Thymus (tissue), 11 donors: Measurements from ENCODE around the gene IWS1. TPM values are rescaled to one million over a fixed set of nuclear protein-coding genes. Genes with fewer than 3 reads are reported as not detected.

Experiments
- DNase-seq, 9 donors: peaks; one replicate each; pipeline ENCODE4 v3.0.0-alpha.2; 2013; ENCODE audit warnings: low spot score in 9 of 9, low read depth in 6 of 9, missing footprints in 1 of 9
- H3K27ac ChIP-seq, 2 donors: one replicate each; pipeline ENCODE4 v1.5.1; 2013; ENCODE audit warnings: control low read depth in 1 of 2, low read depth in 1 of 2, low read length in 1 of 2, mild to moderate bottlenecking in 1 of 2, moderate library complexity in 1 of 2
- H3K27me3 ChIP-seq, 2 donors: one replicate each; pipeline ENCODE4 v1.5.1; 2013; ENCODE audit warnings: low read length in 1 of 2; ENCODE audit not compliant: control insufficient read depth in 2 of 2, insufficient read depth in 1 of 2
- H3K36me3 ChIP-seq, 2 donors: one replicate each; pipeline ENCODE4 v1.5.1; 2013; ENCODE audit warnings: low read length in 1 of 2, mild to moderate bottlenecking in 1 of 2, moderate library complexity in 1 of 2; ENCODE audit not compliant: control insufficient read depth in 2 of 2, insufficient read depth in 2 of 2
- H3K4me1 ChIP-seq, 2 donors: one replicate each; pipeline ENCODE4 v1.5.1; 2013; ENCODE audit warnings: low read length in 2 of 2; ENCODE audit not compliant: control insufficient read depth in 2 of 2, insufficient read depth in 2 of 2
- H3K4me3 ChIP-seq, 2 donors: one replicate each; pipeline ENCODE4 v1.5.1; 2013; ENCODE audit warnings: low read length in 2 of 2, control low read depth in 1 of 2, mild to moderate bottlenecking in 1 of 2
- H3K9me3 ChIP-seq, 2 donors: one replicate each; pipeline ENCODE4 v1.5.1; 2013; ENCODE audit warnings: low read length in 1 of 2, mild to moderate bottlenecking in 1 of 2; ENCODE audit not compliant: control insufficient read depth in 2 of 2, insufficient read depth in 1 of 2
- WGBS: extraction: QIAGEN DNeasy Blood & Tissue Kit; methylation state at CpG from one replicate; pipeline ENCODE4 v1.1.7; 2013; 5-methylcytosine and 5-hydroxymethylcytosine counted together
- polyA plus RNA-seq: library from polyadenylated mRNA; stranded (reverse); fragments of 200-250 nt; gene quantifications from one replicate; pipeline ENCODE4 v1.2.3, GENCODE V29; 2013
- total RNA-seq: library from RNA; stranded (reverse); fragments of 120-200 nt; gene quantifications from one replicate; pipeline ENCODE4 v1.2.4, GENCODE V29; 2013
- donor health status: healthy.

Gene IWS1
- total and polyA plus RNA-seq, 2 donors, result 33.5 to 47.6 TPM

DNA sequence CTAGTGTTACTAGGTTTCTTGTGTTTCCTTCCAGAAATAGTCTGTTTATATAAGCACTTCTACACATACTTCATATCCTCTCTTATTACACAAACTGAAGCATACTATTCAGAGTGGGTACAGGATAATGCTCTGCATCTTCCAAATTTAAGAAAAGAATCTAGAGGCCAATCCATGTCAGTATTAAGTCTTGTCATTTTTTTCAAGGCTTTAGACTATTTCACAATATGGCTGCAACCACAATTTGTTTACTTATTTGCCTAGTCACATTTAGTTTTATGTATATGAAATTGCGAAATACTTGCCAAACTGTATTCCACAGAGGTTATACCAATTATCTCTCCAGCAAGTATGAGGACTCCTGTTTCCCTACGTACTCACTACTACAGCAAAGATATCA, 27.9 kb downstream of the IWS1 start:
- 97% methylated on average over 2 of the region's 2 CpGs for WGBS
- no peak for DNase-seq
- Histone ChIP-seq H3K27me3 (no peaks in the 10 kb centered on the region), H3K4me3 (no peak overlapping the region), H3K27ac (no peak overlapping the region), H3K4me1 (no peaks in the 10 kb centered on the region), H3K36me3 (peaks cover 15 to 69% of the 10 kb centered on the region in 2 donors), H3K9me3 (no peaks in the 10 kb centered on the region)

DNA sequence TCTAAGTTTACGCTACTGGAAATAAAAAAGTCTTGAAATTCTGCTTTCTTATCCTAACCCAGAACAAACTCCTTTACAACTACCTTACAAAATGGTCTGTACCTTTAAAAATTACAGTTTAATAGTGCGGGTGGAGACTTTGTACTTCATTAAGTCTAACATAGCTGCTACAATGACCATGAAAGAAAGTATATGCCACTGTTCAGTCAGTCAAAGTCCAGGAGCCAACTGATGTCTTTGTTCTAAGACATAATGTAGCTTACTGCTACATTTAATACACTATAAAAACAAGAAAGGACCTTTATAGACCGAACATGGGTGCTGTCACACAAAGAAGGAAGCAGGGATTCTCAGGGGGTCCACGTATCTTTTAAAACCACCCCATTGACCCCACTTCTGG, 36.0 kb downstream of the IWS1 start:
- DNase-seq, result no peak
- WGBS, result 98% methylated on average over 4 of the region's 4 CpGs
- no peak overlapping the region for H3K27ac ChIP-seq
- peaks cover 36 to 84% of the 10 kb centered on the region in 2 donors for H3K36me3 ChIP-seq
- no peaks in the 10 kb centered on the region for H3K27me3 ChIP-seq
- no peaks in the 10 kb centered on the region for H3K4me1 ChIP-seq
- no peaks in the 10 kb centered on the region for H3K9me3 ChIP-seq
- H3K4me3 ChIP-seq, result no peak overlapping the region

DNA sequence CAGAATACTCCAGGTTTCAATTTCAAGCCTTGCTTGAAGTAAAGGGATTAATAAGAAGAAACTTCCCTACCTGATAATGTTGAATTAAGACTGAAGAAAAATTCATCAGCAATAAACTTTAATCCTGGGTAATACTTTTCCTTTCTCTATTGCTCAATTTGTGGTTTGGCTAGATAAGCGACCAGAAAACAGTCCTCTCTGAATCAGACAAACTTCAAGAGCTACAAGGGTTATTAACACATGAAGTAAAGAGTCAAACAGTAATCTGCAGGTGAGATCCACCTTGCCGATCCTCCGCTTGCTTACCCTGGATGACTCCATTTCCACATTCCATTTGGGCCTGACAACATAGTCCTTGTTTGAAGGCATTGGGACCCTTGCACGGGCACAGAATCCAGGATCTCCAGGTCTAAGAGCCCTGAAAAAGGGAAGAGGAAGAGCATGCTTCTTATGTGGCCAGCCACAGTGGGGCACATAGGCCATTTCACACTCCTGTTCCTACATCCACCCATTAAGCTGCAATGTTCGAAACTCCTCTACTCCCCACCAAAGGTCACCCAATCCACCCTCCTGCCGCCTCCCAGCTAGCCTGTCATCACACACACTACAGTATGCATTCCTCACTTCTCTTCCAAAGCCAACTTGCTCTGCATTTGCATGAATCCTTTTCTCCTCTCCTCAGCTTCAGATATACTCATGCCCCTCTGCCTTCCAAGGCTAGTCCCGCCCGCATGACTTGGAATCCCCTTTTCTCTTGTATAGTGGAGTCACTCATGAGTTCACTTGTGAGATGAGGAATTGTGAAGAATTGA, 39.8 kb downstream of the IWS1 start:
- no peak for DNase-seq
- Histone ChIP-seq H3K4me3 (no peak overlapping the region), H3K27me3 (no peaks in the 10 kb centered on the region), H3K27ac (no peak overlapping the region), H3K4me1 (no peaks in the 10 kb centered on the region), H3K36me3 (peaks cover 50 to 83% of the 10 kb centered on the region in 2 donors), H3K9me3 (no peaks in the 10 kb centered on the region)
- WGBS, result 80% methylated on average over 8 of the region's 8 CpGs

DNA sequence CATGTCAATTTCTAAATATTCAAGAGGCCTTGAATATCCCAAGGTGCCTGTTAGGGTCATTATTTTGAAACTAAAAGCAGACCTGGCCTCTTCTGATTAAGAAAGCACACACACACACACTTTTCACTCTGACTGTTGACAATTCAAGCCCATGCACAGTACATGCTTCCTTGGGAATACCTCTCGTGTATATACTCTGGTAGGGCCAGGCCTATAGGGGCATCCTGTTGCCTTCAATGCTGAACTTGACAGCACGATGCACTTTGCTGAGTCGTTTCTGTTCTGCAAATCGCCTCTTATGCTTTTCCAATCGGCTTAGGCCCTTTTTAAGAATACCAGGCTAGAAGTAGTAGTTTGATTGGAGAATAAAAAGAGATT, 40.6 kb downstream of the IWS1 start:
- peaks cover 56 to 85% of the 10 kb centered on the region in 2 donors for H3K36me3 ChIP-seq
- H3K27me3 ChIP-seq, result no peaks in the 10 kb centered on the region
- WGBS, result 56% methylated on average over 5 of the region's 5 CpGs
- H3K4me3 ChIP-seq, result no peak overlapping the region
- peak overlapping the region in 1 of 2 donors; percentile 33 for H3K27ac ChIP-seq
- no peaks in the 10 kb centered on the region for H3K9me3 ChIP-seq
- H3K4me1 ChIP-seq, result no peaks in the 10 kb centered on the region
- no peak for DNase-seq

DNA sequence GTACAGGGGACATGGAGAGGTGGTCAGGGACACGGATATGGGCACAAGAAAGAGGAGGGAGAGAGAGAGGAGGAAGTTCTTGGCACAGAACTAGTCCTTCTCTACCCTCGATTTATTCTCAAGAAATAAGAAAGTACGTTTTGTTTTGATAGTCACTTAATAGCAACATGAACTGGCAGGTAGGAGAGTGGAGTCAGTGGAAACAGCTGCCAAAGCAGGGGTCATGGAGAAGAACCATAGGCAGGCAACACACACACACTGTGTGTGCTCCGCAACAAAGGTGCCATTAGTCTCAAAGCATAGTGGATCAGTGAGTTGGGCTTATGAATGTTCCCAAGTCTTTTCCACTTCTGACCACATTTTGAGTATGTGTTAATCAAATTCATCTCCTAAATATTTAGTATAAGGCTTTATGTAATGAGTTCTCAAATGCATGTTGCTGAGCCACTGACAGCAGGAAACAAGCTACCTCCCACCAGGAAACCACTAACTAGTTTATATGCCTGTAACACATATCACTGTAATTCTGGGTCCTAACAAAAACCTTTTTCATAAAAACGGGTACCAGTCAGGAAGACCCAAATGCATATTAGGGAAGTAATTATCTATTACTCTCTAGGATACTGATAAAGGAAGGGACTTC, 41.1 kb downstream of the IWS1 start:
- Histone ChIP-seq H3K9me3 (no peaks in the 10 kb centered on the region), H3K4me3 (no peak overlapping the region), H3K36me3 (peaks cover 61 to 86% of the 10 kb centered on the region in 2 donors), H3K27ac (no peak overlapping the region), H3K4me1 (no peaks in the 10 kb centered on the region), H3K27me3 (no peaks in the 10 kb centered on the region)
- peak in 1 of 9 donors; percentile 9 for DNase-seq
- 40% methylated on average over 5 of the region's 5 CpGs for WGBS

DNA sequence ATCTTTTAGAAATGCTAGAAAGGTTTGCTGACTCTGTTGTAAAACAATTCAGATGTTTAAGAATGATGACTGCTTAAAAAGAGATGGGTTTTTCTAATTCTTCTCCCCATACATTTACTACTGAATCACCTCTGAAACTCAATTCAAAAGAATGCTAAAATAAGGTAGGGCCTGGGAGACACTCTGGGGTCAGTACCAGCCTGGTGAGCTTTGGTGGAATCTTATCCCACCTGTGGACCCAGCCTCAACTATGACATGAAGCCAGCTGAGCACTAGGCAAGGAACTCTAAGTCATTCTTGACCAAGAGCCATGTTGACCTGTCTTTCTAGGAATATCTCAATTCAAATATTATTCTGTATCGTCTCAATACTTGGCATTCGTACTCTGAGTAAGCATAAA, 44.3 kb downstream of the IWS1 start:
- no peak for DNase-seq
- Histone ChIP-seq H3K4me3 (no peak overlapping the region), H3K4me1 (no peaks in the 10 kb centered on the region), H3K27ac (no peak overlapping the region), H3K27me3 (no peaks in the 10 kb centered on the region), H3K9me3 (no peaks in the 10 kb centered on the region), H3K36me3 (peaks cover 49 to 61% of the 10 kb centered on the region in 2 donors)
- 49% methylated on average over 2 of the region's 2 CpGs for whole genome bisulfite sequencing

DNA sequence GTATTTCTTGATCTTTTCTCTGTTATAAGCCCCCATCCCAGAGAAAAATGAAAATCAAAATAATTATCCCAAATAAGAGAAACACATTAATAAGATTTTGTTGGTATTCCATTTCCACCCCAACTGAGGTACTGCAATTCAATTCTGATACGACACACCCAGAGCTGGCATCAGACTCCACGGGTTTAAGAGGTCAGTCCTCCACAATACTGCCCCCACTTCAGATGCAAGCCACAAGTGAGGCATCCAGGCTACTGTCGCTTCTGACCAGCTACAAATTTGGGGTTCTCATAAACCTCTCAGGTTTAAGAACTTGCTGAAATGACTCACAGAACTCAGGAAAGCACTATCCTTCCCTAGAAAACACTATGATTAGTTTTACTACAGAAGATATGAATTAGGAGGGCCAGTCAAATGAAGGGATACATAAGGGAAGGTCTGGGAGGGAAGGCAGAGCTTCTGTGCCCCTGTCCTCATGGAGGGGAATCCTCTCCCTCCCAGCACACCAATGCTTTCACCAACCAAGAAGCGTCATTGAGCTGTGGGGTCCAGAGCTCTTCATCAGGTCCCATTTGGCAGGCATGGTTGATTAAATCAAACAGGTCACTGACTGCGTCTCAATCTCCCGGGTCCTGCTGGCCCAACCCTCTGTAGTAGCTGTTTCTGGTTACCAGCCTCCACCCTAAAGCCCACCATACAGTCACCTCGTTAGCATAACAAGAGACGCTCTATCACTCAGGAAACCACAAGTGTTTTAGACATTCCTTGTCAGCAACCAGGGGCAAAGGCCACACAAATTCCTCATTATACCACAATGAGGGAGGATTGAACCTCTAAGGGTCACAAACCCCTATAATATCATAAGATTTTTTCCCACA, 46.2 kb downstream of the IWS1 start:
- WGBS, result 74% methylated on average over 8 of the region's 8 CpGs
- no peak for DNase-seq
- H3K36me3 ChIP-seq, result peaks cover 36 to 43% of the 10 kb centered on the region in 2 donors
- peaks cover 0 to 3% of the 10 kb centered on the region in 2 donors for H3K9me3 ChIP-seq
- no peak overlapping the region for H3K27ac ChIP-seq
- H3K27me3 ChIP-seq, result no peaks in the 10 kb centered on the region
- no peak overlapping the region for H3K4me3 ChIP-seq
- no peaks in the 10 kb centered on the region for H3K4me1 ChIP-seq

DNA sequence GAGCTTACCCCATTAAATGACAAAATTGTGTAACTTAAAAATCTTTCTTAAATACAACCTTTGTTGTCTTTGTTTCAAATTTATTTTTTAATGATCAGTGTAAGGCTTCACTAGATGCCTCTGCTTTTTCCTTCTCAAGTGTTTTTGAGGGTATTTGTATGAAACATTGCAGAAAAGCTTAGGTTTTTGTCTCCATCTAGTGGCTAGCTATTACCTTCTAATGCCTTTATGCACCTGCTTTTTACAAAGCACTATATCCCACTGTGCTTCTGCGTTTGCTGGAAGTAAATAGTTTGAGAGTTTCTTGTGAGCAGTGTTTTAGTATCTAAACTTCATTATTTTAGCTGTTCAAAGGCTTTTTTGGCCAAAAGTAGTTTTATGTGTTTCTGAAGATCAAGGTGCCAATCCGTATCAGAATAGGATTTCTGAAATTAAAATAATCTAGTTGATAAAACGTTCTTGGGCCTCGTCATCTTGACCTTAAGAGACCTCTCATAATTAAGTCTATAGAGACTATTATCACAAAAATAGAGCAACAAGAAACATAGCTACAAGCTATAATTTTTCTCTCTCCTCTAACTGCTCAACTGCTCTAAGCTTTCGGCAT, 47.0 kb downstream of the IWS1 start:
- H3K4me3 ChIP-seq, result no peak overlapping the region
- peak in 8 of 9 donors; percentile 38 to 79 (median 49) for DNase-seq
- 87% methylated on average over 5 of the region's 5 CpGs for WGBS
- peaks cover 30 to 35% of the 10 kb centered on the region in 2 donors for H3K36me3 ChIP-seq
- no peaks in the 10 kb centered on the region for H3K4me1 ChIP-seq
- H3K9me3 ChIP-seq, result peaks cover 0 to 3% of the 10 kb centered on the region in 2 donors
- no peaks in the 10 kb centered on the region for H3K27me3 ChIP-seq
- H3K27ac ChIP-seq, result no peak overlapping the region
